Dendritic cell treated with granulocyte-macrophage colony-stimulating factor and Interleukin-4, amounts not matched to agents 40 ng/mL and 50 ng/mL, for 4 days (primary cell): ENCODE data around the gene VDR.

Experiments
- H3K27ac Mint-ChIP-seq: one replicate; pipeline ENCODE4 v1.8.0; 2022; ENCODE audit warnings: mild to moderate bottlenecking, mixed read lengths
- H3K27me3 Mint-ChIP-seq: one replicate; pipeline ENCODE4 v1.8.0; 2022; ENCODE audit warnings: mild to moderate bottlenecking, mixed read lengths
- H3K36me3 Mint-ChIP-seq: one replicate; pipeline ENCODE4 v1.8.0; 2022; ENCODE audit warnings: low read depth, mixed read lengths
- H3K4me1 Mint-ChIP-seq: one replicate; pipeline ENCODE4 v1.8.0; 2022; ENCODE audit warnings: low read depth, mixed read lengths
- H3K4me3 Mint-ChIP-seq: one replicate; pipeline ENCODE4 v1.8.0; 2022; ENCODE audit warnings: mild to moderate bottlenecking, moderate library complexity, mixed read lengths
- H3K9me3 Mint-ChIP-seq: one replicate; pipeline ENCODE4 v1.8.0; 2022; ENCODE audit warnings: mixed read lengths
- intact Hi-C: fragments of 100-400 bp; cut with micrococcal nuclease; formaldehyde crosslinking; loops from one replicate; pipeline ENCODE4 v1.15.0; 2022

Gene VDR

GRCh38 chr12:47881826-47882427 is 22.9 kb downstream of the VDR start:
- Mint-ChIP-seq H3K4me3 (peak overlapping the region; percentile 50), H3K36me3 (peaks cover 94% of the 10 kb centered on the region), H3K9me3 (no peaks in the 10 kb centered on the region), H3K27ac (peak overlapping the region; percentile 84), H3K4me1 (peaks cover 85% of the 10 kb centered on the region), H3K27me3 (no peaks in the 10 kb centered on the region)
- intact Hi-C loops = loop anchor here (2.0 kb wide), 2 partner anchors 15 to 23 kb away; partner anchors contain the start of gene VDR

- Mint-ChIP-seq H3K4me1 (peaks cover 88% of the 10 kb centered on the region), H3K36me3 (peaks cover 94% of the 10 kb centered on the region), H3K27me3 (no peaks in the 10 kb centered on the region), H3K4me3 (no peak overlapping the region), H3K27ac (no peak overlapping the region), H3K9me3 (no peaks in the 10 kb centered on the region)
- intact Hi-C loops = no loop called here
Measured at GRCh38 chr12:47881051-47881450, 23.7 kb downstream of the VDR start.

- no peak overlapping the region for H3K4me3 Mint-ChIP-seq
- no peaks in the 10 kb centered on the region for H3K9me3 Mint-ChIP-seq
- peaks cover 95% of the 10 kb centered on the region for H3K36me3 Mint-ChIP-seq
- H3K27me3 Mint-ChIP-seq = no peaks in the 10 kb centered on the region
- intact Hi-C loops = no loop called here
- H3K27ac Mint-ChIP-seq = peak overlapping the region; percentile 26
- H3K4me1 Mint-ChIP-seq = peaks cover 81% of the 10 kb centered on the region
Measured at GRCh38 chr12:47878918-47879481, 25.8 kb downstream of the VDR start.

GRCh38 chr12:47878293-47878917 is 26.4 kb downstream of the VDR start:
- no peaks in the 10 kb centered on the region for H3K9me3 Mint-ChIP-seq
- peaks cover 81% of the 10 kb centered on the region for H3K4me1 Mint-ChIP-seq
- intact Hi-C loops = no loop called here
- H3K36me3 Mint-ChIP-seq = peaks cover 95% of the 10 kb centered on the region
- H3K27ac Mint-ChIP-seq = no peak overlapping the region
- H3K4me3 Mint-ChIP-seq = no peak overlapping the region
- H3K27me3 Mint-ChIP-seq = no peaks in the 10 kb centered on the region

- peaks cover 95% of the 10 kb centered on the region for H3K36me3 Mint-ChIP-seq
- H3K27me3 Mint-ChIP-seq = no peaks in the 10 kb centered on the region
- intact Hi-C loops = no loop called here
- no peak overlapping the region for H3K27ac Mint-ChIP-seq
- peaks cover 80% of the 10 kb centered on the region for H3K4me1 Mint-ChIP-seq
- H3K4me3 Mint-ChIP-seq = no peak overlapping the region
- H3K9me3 Mint-ChIP-seq = no peaks in the 10 kb centered on the region
Measured at GRCh38 chr12:47877081-47877480, 27.7 kb downstream of the VDR start.

- H3K4me3 Mint-ChIP-seq = no peak overlapping the region
- H3K27ac Mint-ChIP-seq = no peak overlapping the region
- H3K36me3 Mint-ChIP-seq = peaks cover 95% of the 10 kb centered on the region
- no peaks in the 10 kb centered on the region for H3K9me3 Mint-ChIP-seq
- intact Hi-C loops = no loop called here
- H3K4me1 Mint-ChIP-seq = peaks cover 80% of the 10 kb centered on the region
- H3K27me3 Mint-ChIP-seq = no peaks in the 10 kb centered on the region
Measured at GRCh38 chr12:47876440-47876960, 28.3 kb downstream of the VDR start.

- H3K4me1 Mint-ChIP-seq = peaks cover 80% of the 10 kb centered on the region
- intact Hi-C loops = no loop called here
- no peaks in the 10 kb centered on the region for H3K9me3 Mint-ChIP-seq
- peaks cover 95% of the 10 kb centered on the region for H3K36me3 Mint-ChIP-seq
- no peaks in the 10 kb centered on the region for H3K27me3 Mint-ChIP-seq
- no peak overlapping the region for H3K4me3 Mint-ChIP-seq
- H3K27ac Mint-ChIP-seq = no peak overlapping the region
Measured at GRCh38 chr12:47875746-47876439, 28.9 kb downstream of the VDR start.

- no peaks in the 10 kb centered on the region for H3K9me3 Mint-ChIP-seq
- H3K27ac Mint-ChIP-seq = peak overlapping the region; percentile 22
- no peaks in the 10 kb centered on the region for H3K27me3 Mint-ChIP-seq
- intact Hi-C loops = no loop called here
- H3K36me3 Mint-ChIP-seq = peaks cover 97% of the 10 kb centered on the region
- peaks cover 87% of the 10 kb centered on the region for H3K4me1 Mint-ChIP-seq
- no peak overlapping the region for H3K4me3 Mint-ChIP-seq
Measured at GRCh38 chr12:47874316-47874715, 30.5 kb downstream of the VDR start.

- Mint-ChIP-seq H3K27me3 (no peaks in the 10 kb centered on the region), H3K9me3 (no peaks in the 10 kb centered on the region), H3K36me3 (peaks cover 91% of the 10 kb centered on the region), H3K27ac (peak overlapping the region; percentile 97), H3K4me3 (no peak overlapping the region), H3K4me1 (peaks cover 97% of the 10 kb centered on the region)
- intact Hi-C loops = loop anchor here (1.0 to 2.0 kb wide), 3 partner anchors 19 to 79 kb away; partner anchors contain the start of gene VDR
Measured at GRCh38 chr12:47870175-47870781, 34.5 kb downstream of the VDR start.

GRCh38 chr12:47868552-47869031 is 36.2 kb downstream of the VDR start:
- Mint-ChIP-seq H3K4me1 (peaks cover 99% of the 10 kb centered on the region), H3K27ac (peak overlapping the region; percentile 97), H3K9me3 (no peaks in the 10 kb centered on the region), H3K4me3 (peak overlapping the region; percentile 27), H3K36me3 (peaks cover 91% of the 10 kb centered on the region), H3K27me3 (no peaks in the 10 kb centered on the region)
- intact Hi-C loops = no loop called here

- Mint-ChIP-seq H3K36me3 (peaks cover 91% of the 10 kb centered on the region), H3K27ac (peak overlapping the region; percentile 97), H3K27me3 (no peaks in the 10 kb centered on the region), H3K4me1 (peaks cover 96% of the 10 kb centered on the region), H3K9me3 (no peaks in the 10 kb centered on the region), H3K4me3 (peak overlapping the region; percentile 9)
- intact Hi-C loops = no loop called here
Measured at GRCh38 chr12:47868041-47868440, 36.8 kb downstream of the VDR start.

GRCh38 chr12:47867495-47867941 is 37.3 kb downstream of the VDR start:
- intact Hi-C loops = loop anchor here (2.0 kb wide), 1 partner anchor 15 kb away; no protein-coding TSS in a partner anchor
- peak overlapping the region; percentile 9 for H3K4me3 Mint-ChIP-seq

GRCh38 chr12:47864646-47865235 is 40.1 kb downstream of the VDR start:
- peaks cover 94% of the 10 kb centered on the region for H3K36me3 Mint-ChIP-seq
- intact Hi-C loops = no loop called here
- H3K9me3 Mint-ChIP-seq = no peaks in the 10 kb centered on the region
- H3K27me3 Mint-ChIP-seq = no peaks in the 10 kb centered on the region
- peaks cover 66% of the 10 kb centered on the region for H3K4me1 Mint-ChIP-seq
- peak overlapping the region; percentile 97 for H3K27ac Mint-ChIP-seq
- no peak overlapping the region for H3K4me3 Mint-ChIP-seq

More at GRCh38 chr12:47867495-47867941, 37.3 kb downstream of the VDR start:
- H3K27me3 Mint-ChIP-seq = no peaks in the 10 kb centered on the region
- peaks cover 91% of the 10 kb centered on the region for H3K4me1 Mint-ChIP-seq
- H3K36me3 Mint-ChIP-seq = peaks cover 91% of the 10 kb centered on the region
- no peaks in the 10 kb centered on the region for H3K9me3 Mint-ChIP-seq
- H3K27ac Mint-ChIP-seq = peak overlapping the region; percentile 97
